OCI-LY3 (cell line): Measurements from ENCODE around the gene PPM1K.

Experiments
- H2AFZ ChIP-seq: fragments of 200-600, 300-600 bp; shearing (Covaris generic); 2 replicates; pipeline ENCODE4 v1.6.0; 2014; ENCODE audit warnings: antibody characterized with exemption, low read depth, low read length
- H3K27ac ChIP-seq: fragments of 200-600, 300-600 bp; sonication (generic); 2 replicates; pipeline ENCODE4 v1.5.1; 2014; ENCODE audit warnings: mild to moderate bottlenecking, low read length, moderate library complexity, mixed read lengths
- H3K27me3 ChIP-seq: fragments of 200-600, 300-600 bp; sonication (generic); 2 replicates; pipeline ENCODE4 v1.6.1; 2014; ENCODE audit warnings: low read depth, low read length, mixed read lengths
- H3K36me3 ChIP-seq: fragments of 200-600, 300-600 bp; sonication (generic); replicated peaks from 2 replicates; pipeline ENCODE3; 2014; ENCODE audit warnings: low read depth, low read length, mixed read lengths
- H3K4me1 ChIP-seq: fragments of 300-600, 200-600 bp; sonication (generic); 2 replicates; pipeline ENCODE4 v1.6.1; 2014; ENCODE audit warnings: low read length, mixed read lengths
- H3K4me2 ChIP-seq: fragments of 200-600, 300-600 bp; sonication (generic); 2 replicates; pipeline ENCODE4 v1.6.1; 2014; ENCODE audit warnings: low read length, mixed read lengths
- H3K4me3 ChIP-seq: fragments of 300-600, 200-600 bp; sonication (generic); 2 replicates; pipeline ENCODE4 v1.5.1; 2014; ENCODE audit warnings: antibody characterized with exemption, mild to moderate bottlenecking, low read length, moderate library complexity
- H3K79me2 ChIP-seq: fragments of 300-600, 200-600 bp; shearing (Covaris generic); 2 replicates; pipeline ENCODE4 v1.6.1; 2014; ENCODE audit warnings: mild to moderate bottlenecking, low read length, mixed read lengths
- H3K9ac ChIP-seq: fragments of 300-600, 200-600 bp; shearing (Covaris generic); 2 replicates; pipeline ENCODE4 v1.6.0; 2014; ENCODE audit warnings: mild to moderate bottlenecking, low read length, moderate library complexity
- H3K9me3 ChIP-seq: fragments of 200-600, 300-600 bp; shearing (Covaris generic); 2 replicates; pipeline ENCODE4 v1.6.1; 2014; ENCODE audit warnings: low read length, mixed read lengths; ENCODE audit not compliant: insufficient read depth
- H4K20me1 ChIP-seq: fragments of 200-600, 300-600 bp; sonication (generic); 2 replicates; pipeline ENCODE4 v1.6.1; 2016; ENCODE audit warnings: low read length, mixed read lengths; ENCODE audit not compliant: insufficient read depth
- EZH2phosphoT487 ChIP-seq: fragments of 200-600 bp; shearing (Covaris generic); IDR thresholded peaks from 2 replicates; pipeline ENCODE4 v1.6.1; 2018; ENCODE audit warnings: antibody characterized with exemption, mixed run types, low read depth
- TF ChIP-seq, protein P1 (sequence below): fragments of 200-600, 300-600 bp; sonication (generic); IDR thresholded peaks from 2 replicates; pipeline ENCODE4 v1.5.1; 2014; ENCODE audit warnings: antibody characterized with exemption, low read length, low read depth

PPM1K gene

DNA sequence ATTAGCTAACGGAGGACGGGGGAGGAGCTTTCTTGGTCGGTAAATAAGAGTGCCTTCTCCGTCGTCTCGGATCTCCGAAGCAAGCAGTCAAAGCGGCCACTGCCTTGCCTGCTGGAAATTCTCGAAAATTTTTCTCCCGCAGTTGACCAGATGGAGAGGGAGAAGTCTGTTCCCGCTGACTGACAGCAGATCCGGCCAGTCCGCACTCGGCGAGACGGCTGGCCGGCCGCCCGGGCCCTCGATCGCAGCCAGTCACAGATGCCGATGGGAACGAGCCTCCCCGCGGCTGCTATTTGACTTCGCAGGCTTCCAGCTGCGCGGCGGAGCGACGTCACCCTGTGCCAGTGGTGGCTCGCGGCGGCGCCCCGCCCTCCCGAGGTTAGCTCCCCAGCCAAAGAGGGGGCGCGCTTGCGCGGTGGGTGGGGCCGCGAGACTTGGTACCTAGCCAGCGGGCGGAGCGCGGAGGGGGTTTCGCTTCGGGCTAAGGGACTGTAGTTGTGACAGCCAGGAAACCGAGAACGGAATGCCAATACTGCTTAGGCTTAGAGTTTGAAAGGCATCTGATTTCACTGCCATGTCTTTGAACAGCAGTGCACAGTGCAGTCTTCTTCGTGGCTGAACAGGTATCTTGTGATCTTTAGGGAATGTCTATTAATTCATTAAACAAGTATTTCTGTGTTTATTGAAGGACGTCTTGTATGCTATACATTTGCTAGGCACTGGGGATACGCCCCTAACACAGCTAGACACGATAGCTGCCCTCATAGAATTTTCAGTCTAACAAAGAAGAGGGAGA is at the start of gene PPM1K:
TSS of gene PPM1K (minus strand) at position 123 of the 796 bp plus-strand sequence. CDS start 5,978 bp downstream, outside the sequence.
- H3K36me3 ChIP-seq = peaks cover 3% of the 10 kb centered on the region
- no peak for TF ChIP-seq EZH2phosphoT487
- TF ChIP-seq, protein P1, sequence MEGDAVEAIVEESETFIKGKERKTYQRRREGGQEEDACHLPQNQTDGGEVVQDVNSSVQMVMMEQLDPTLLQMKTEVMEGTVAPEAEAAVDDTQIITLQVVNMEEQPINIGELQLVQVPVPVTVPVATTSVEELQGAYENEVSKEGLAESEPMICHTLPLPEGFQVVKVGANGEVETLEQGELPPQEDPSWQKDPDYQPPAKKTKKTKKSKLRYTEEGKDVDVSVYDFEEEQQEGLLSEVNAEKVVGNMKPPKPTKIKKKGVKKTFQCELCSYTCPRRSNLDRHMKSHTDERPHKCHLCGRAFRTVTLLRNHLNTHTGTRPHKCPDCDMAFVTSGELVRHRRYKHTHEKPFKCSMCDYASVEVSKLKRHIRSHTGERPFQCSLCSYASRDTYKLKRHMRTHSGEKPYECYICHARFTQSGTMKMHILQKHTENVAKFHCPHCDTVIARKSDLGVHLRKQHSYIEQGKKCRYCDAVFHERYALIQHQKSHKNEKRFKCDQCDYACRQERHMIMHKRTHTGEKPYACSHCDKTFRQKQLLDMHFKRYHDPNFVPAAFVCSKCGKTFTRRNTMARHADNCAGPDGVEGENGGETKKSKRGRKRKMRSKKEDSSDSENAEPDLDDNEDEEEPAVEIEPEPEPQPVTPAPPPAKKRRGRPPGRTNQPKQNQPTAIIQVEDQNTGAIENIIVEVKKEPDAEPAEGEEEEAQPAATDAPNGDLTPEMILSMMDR = no peak
- no peaks in the 10 kb centered on the region for H3K9me3 ChIP-seq
- peak within 1 kb of the TSS; percentile 83 for H3K9ac ChIP-seq
- H3K27ac ChIP-seq = peak within 1 kb of the TSS; percentile 90
- H3K4me3 ChIP-seq = peak within 1 kb of the TSS; percentile 88
- no peaks in the 10 kb centered on the region for H4K20me1 ChIP-seq
- peak within 1 kb of the TSS; percentile 96 for H3K4me2 ChIP-seq
- peaks cover 40% of the 10 kb centered on the region for H3K79me2 ChIP-seq
- no peaks in the 10 kb centered on the region for H3K27me3 ChIP-seq
- H2AFZ ChIP-seq = peak within 1 kb of the TSS; percentile 88
- H3K4me1 ChIP-seq = peaks cover 42% of the 10 kb centered on the region

DNA sequence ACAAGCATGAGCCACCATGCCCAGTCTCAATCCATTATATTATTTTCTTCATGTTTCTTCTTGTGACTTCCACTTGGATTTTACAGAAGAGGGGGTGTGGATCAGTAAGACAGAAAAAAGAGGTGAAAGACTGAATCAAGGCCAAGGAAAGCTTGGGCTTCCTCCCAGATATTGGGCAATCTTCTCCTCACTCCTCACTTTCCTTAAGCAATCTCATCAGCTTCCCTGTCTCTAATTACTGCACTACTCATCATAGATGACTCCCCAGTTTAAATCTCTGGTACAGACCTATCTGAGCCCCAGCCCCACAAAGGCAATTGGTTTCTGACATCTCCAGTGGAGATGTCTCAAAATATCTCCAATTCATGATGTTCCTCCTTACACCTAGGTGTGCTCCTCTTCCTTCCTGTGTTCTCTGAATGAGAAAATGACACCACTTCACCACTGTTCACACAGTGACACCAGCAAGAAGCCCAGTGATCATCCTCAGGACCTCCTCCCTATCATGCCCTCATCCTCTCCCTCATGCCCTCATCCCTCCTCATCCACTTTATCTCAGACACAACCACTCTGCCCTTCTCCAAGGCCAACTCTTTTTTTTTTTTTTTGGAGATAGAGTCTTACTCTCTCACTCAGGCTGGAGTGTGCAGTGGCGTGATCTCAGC is 49.5 kb upstream of the PPM1K start:
- no peaks in the 10 kb centered on the region for H3K27me3 ChIP-seq
- H4K20me1 ChIP-seq = no peaks in the 10 kb centered on the region
- no peak overlapping the region for H3K4me2 ChIP-seq
- H3K4me1 ChIP-seq = peaks cover 6% of the 10 kb centered on the region
- no peaks in the 10 kb centered on the region for H3K9me3 ChIP-seq
- H3K36me3 ChIP-seq = no peaks in the 10 kb centered on the region
- TF ChIP-seq, protein P1 = no peak
- no peak for TF ChIP-seq EZH2phosphoT487
- no peak overlapping the region for H3K27ac ChIP-seq
- no peak overlapping the region for H2AFZ ChIP-seq
- H3K4me3 ChIP-seq = no peak overlapping the region
- no peaks in the 10 kb centered on the region for H3K79me2 ChIP-seq
- H3K9ac ChIP-seq = no peak overlapping the region

DNA sequence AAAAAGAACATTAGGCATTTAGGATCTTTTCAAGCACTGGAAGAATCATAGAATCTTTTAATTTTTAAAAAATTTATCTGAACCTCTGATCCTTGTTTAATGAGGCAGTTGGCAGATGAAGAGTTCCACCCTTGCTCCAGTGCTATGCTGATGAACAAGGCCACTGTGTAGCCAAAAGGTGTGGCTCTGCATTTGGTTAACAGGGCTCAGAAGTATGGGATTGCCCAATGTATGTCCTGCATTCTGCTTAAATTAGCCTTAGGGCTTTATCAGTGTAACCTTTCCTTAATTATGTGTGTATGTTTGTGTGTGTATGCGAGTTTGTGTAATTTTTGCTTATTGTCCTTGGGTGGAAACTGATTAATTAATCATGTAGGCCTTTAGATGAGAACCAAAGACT is 43.3 kb upstream of the PPM1K start:
- H3K4me2 ChIP-seq = no peak overlapping the region

More for the DNA sequence above, 43.3 kb upstream of the PPM1K start:
- no peak overlapping the region for H3K4me3 ChIP-seq
- H3K27me3 ChIP-seq = no peaks in the 10 kb centered on the region
- H3K27ac ChIP-seq = no peak overlapping the region
- H3K9ac ChIP-seq = no peak overlapping the region
- no peaks in the 10 kb centered on the region for H3K36me3 ChIP-seq
- TF ChIP-seq EZH2phosphoT487 = no peak
- TF ChIP-seq, protein P1 = no peak
- H3K9me3 ChIP-seq = no peaks in the 10 kb centered on the region
- no peaks in the 10 kb centered on the region for H4K20me1 ChIP-seq
- H3K79me2 ChIP-seq = no peaks in the 10 kb centered on the region
- H3K4me1 ChIP-seq = peaks cover 6% of the 10 kb centered on the region
- H2AFZ ChIP-seq = no peak overlapping the region
